B cell (primary cell): ENCODE measurements around the gene LIMD2.

Experiments
- EZH2 ChIP-seq: IDR thresholded peaks from 2 replicates; pipeline ENCODE4 v1.6.1; 2012; ENCODE audit warnings: borderline replicate concordance, low read depth, mild to moderate bottlenecking, moderate library complexity, low read length; ENCODE audit not compliant: insufficient read depth, poor library complexity, severe bottlenecking
- TF ChIP-seq, protein P1 (sequence below): fragments of 200-600 bp; IDR thresholded peaks from one replicate; pipeline ENCODE4 v1.8.0; 2022; ENCODE audit warnings: antibody characterized with exemption, mild to moderate bottlenecking

- TF ChIP-seq, protein P1, sequence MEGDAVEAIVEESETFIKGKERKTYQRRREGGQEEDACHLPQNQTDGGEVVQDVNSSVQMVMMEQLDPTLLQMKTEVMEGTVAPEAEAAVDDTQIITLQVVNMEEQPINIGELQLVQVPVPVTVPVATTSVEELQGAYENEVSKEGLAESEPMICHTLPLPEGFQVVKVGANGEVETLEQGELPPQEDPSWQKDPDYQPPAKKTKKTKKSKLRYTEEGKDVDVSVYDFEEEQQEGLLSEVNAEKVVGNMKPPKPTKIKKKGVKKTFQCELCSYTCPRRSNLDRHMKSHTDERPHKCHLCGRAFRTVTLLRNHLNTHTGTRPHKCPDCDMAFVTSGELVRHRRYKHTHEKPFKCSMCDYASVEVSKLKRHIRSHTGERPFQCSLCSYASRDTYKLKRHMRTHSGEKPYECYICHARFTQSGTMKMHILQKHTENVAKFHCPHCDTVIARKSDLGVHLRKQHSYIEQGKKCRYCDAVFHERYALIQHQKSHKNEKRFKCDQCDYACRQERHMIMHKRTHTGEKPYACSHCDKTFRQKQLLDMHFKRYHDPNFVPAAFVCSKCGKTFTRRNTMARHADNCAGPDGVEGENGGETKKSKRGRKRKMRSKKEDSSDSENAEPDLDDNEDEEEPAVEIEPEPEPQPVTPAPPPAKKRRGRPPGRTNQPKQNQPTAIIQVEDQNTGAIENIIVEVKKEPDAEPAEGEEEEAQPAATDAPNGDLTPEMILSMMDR = no peak
- TF ChIP-seq EZH2 = no peak
Observed at GRCh38 chr17:63685041-63685440, 14.9 kb downstream of the LIMD2 start.
